OCI-LY3 (cell line): Measurements from ENCODE around the gene PPP1R12B.
"Not testable (repeated sequence)": the region's sequence is repeated elsewhere in the genome, so short reads cannot be mapped to it uniquely, and the experiment has no call there.

Experiments
- CTCF ChIP-seq: fragments of 200-600, 300-600 bp; sonication (generic); IDR thresholded peaks from 2 replicates; pipeline ENCODE4 v1.5.1; 2014; ENCODE audit warnings: antibody characterized with exemption, low read length, low read depth
- EZH2phosphoT487 ChIP-seq: fragments of 200-600 bp; shearing (Covaris generic); IDR thresholded peaks from 2 replicates; pipeline ENCODE4 v1.6.1; 2018; ENCODE audit warnings: antibody characterized with exemption, mixed run types, low read depth

GRCh38 chr1:202352583-202353197 lies 4.2 kb downstream of the PPP1R12B start:
- not testable (repeated sequence) for TF ChIP-seq CTCF, EZH2phosphoT487
